ENCODE results near the gene PIF1. TPM values are rescaled to one million over a fixed set of nuclear protein-coding genes. Genes with fewer than 3 reads are reported as not detected.

PIF1 gene
- total and polyA plus RNA-seq, 4 donors = 0.42 to 7.3 (median 0.64) TPM

DNA sequence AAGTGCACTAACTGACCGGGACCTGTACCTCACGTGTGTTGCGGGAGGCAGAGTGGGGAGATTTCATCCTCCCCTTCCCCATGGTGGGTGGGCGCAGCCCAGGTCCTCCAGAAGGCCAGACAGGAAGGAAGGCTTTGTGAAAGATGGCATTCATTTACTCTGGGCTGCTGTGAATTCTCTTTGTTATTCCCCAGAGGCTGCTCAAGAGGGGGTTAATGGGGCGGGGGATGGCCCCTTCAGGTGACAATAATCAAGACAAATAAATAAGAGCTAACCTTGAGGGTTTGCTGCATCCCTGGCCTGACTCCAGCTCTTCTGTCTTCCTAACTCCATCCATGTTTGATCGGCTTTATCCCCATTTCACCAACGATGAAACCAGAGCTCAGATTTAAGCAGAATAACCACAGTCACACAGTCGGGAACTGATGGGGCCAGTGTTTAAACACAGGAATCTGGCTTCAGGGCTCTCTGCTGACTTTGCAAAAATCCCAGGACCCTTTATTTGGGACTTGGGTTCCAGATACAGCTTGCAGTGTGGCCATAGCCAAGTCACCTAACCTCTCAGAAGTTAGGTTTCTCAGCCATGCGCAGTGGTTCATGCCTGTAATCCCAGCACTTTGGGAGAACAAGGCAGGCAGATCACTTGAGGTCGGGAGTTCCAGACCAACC lies 16.5 kb downstream of the PIF1 start:
- DNase-seq (ENCODE audit: low spot score) = no peak
- Histone ChIP-seq H3K27ac (ENCODE audit: low read depth in 1 of 2, low read length in 2 of 2) (no peak overlapping the region), H3K9ac (ENCODE audit: low read depth in 1 of 2, low read length in 2 of 2) (no peak overlapping the region), H3K9me3 (ENCODE audit: control insufficient read depth in 4 of 4, low read length in 3 of 4) (no peaks in the 10 kb centered on the region), H3K4me3 (ENCODE audit: low read depth in 1 of 3, low read length in 3 of 3) (no peak overlapping the region), H3K27me3 (ENCODE audit: control insufficient read depth in 4 of 4, insufficient read depth in 4 of 4, low read length in 3 of 4) (no peaks in the 10 kb centered on the region), H3K4me1 (ENCODE audit: control insufficient read depth in 4 of 4, insufficient read depth in 4 of 4, low read length in 3 of 4) (peaks cover 0 to 2% (median 0%) of the 10 kb centered on the region in 4 donors), H3K36me3 (ENCODE audit: control insufficient read depth in 4 of 4, insufficient read depth in 3 of 4, low read depth in 1 of 4, low read length in 3 of 4) (no peaks in the 10 kb centered on the region)
- WGBS = 75% methylated on average over 10 of the region's 10 CpGs
- TF ChIP-seq HNF4G (IDR thresholded peaks at IDR 0.05) (no peak), NR2F2 (IDR thresholded peaks at IDR 0.05) (no peak), FOXA2 (IDR thresholded peaks at IDR 0.05) (no peak)

DNA sequence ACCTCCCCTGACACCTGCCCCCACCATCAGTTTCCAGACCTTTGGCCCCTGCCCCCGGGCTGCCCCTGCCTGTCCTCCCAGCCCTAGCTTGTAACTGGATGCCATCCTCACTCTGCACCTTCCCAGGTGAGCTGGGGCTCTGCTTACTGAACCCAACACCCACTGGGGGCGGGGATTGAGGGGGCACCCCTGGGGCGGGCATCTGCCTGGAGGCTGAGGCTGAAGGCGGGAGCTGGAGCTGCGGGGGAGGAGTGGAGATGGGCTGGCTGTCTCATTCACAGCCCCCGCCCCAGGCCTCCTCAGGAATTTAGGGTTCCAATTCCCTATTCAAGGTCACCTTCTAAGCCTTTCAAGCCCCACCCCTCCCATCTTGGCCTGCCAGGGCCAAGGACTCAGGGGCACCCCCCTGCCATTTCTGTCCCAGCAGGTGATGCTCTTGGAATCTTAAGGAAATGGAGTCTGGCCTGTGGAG lies 17.7 kb downstream of the PIF1 start:
- H3K27ac ChIP-seq (ENCODE audit: low read depth in 1 of 2, low read length in 2 of 2) = no peak overlapping the region
- WGBS = 73% methylated on average over 6 of the region's 6 CpGs
- no peak for DNase-seq (ENCODE audit: low spot score)

More for the DNA sequence above, 17.7 kb downstream of the PIF1 start:
- no peak overlapping the region for H3K4me3 ChIP-seq (ENCODE audit: low read depth in 1 of 3, low read length in 3 of 3)
- no peaks in the 10 kb centered on the region for H3K36me3 ChIP-seq (ENCODE audit: control insufficient read depth in 4 of 4, insufficient read depth in 3 of 4, low read depth in 1 of 4, low read length in 3 of 4)
- peaks cover 0 to 2% (median 0%) of the 10 kb centered on the region in 4 donors for H3K4me1 ChIP-seq (ENCODE audit: control insufficient read depth in 4 of 4, insufficient read depth in 4 of 4, low read length in 3 of 4)
- TF ChIP-seq GABPA (IDR thresholded peaks at IDR 0.05 in 1 of 2, conservative IDR thresholded peaks at IDR 0.05 in 1 of 2) (no peak), JUND (IDR thresholded peaks at IDR 0.05) (no peak), TAF1 (conservative IDR thresholded peaks at IDR 0.05) (no peak), HNF4A (conservative IDR thresholded peaks at IDR 0.05) (no peak), FOXA2 (IDR thresholded peaks at IDR 0.05) (no peak), EGR1 (IDR thresholded peaks at IDR 0.05; ENCODE audit: low read depth in 2 of 2) (no peak), FOXA1 (IDR thresholded peaks at IDR 0.05) (no peak), RXRA (IDR thresholded peaks at IDR 0.05) (no peak), NR2F2 (IDR thresholded peaks at IDR 0.05) (no peak), RAD21 (IDR thresholded peaks at IDR 0.05) (no peak)
- TF ChIP-seq, protein P1, sequence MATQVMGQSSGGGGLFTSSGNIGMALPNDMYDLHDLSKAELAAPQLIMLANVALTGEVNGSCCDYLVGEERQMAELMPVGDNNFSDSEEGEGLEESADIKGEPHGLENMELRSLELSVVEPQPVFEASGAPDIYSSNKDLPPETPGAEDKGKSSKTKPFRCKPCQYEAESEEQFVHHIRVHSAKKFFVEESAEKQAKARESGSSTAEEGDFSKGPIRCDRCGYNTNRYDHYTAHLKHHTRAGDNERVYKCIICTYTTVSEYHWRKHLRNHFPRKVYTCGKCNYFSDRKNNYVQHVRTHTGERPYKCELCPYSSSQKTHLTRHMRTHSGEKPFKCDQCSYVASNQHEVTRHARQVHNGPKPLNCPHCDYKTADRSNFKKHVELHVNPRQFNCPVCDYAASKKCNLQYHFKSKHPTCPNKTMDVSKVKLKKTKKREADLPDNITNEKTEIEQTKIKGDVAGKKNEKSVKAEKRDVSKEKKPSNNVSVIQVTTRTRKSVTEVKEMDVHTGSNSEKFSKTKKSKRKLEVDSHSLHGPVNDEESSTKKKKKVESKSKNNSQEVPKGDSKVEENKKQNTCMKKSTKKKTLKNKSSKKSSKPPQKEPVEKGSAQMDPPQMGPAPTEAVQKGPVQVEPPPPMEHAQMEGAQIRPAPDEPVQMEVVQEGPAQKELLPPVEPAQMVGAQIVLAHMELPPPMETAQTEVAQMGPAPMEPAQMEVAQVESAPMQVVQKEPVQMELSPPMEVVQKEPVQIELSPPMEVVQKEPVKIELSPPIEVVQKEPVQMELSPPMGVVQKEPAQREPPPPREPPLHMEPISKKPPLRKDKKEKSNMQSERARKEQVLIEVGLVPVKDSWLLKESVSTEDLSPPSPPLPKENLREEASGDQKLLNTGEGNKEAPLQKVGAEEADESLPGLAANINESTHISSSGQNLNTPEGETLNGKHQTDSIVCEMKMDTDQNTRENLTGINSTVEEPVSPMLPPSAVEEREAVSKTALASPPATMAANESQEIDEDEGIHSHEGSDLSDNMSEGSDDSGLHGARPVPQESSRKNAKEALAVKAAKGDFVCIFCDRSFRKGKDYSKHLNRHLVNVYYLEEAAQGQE (IDR thresholded peaks at IDR 0.05) = no peak
- TF ChIP-seq, protein P2, sequence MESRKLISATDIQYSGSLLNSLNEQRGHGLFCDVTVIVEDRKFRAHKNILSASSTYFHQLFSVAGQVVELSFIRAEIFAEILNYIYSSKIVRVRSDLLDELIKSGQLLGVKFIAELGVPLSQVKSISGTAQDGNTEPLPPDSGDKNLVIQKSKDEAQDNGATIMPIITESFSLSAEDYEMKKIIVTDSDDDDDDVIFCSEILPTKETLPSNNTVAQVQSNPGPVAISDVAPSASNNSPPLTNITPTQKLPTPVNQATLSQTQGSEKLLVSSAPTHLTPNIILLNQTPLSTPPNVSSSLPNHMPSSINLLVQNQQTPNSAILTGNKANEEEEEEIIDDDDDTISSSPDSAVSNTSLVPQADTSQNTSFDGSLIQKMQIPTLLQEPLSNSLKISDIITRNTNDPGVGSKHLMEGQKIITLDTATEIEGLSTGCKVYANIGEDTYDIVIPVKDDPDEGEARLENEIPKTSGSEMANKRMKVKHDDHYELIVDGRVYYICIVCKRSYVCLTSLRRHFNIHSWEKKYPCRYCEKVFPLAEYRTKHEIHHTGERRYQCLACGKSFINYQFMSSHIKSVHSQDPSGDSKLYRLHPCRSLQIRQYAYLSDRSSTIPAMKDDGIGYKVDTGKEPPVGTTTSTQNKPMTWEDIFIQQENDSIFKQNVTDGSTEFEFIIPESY (IDR thresholded peaks at IDR 0.05) = no peak
- H3K27me3 ChIP-seq (ENCODE audit: control insufficient read depth in 4 of 4, insufficient read depth in 4 of 4, low read length in 3 of 4) = no peaks in the 10 kb centered on the region
- no peak overlapping the region for H3K9ac ChIP-seq (ENCODE audit: low read depth in 1 of 2, low read length in 2 of 2)
- H3K9me3 ChIP-seq (ENCODE audit: control insufficient read depth in 4 of 4, low read length in 3 of 4) = no peaks in the 10 kb centered on the region

Data from liver (tissue), 9 donors.